Stimulated activated CD8-positive, alpha-beta memory T cell treated with anti-CD3 and anti-CD28 coated beads, Interleukin-12 subunit alpha, Interleukin-12 subunit beta, amount 100 ng/mL, for 1 hour (primary cell): Measurements from ENCODE around the gene DIPK1B.

Experiments used
- DNase-seq: peaks from one replicate; pipeline ENCODE4 v3.0.0-alpha.2; 2020; ENCODE audit warnings: low read depth

DIPK1B gene

DNA sequence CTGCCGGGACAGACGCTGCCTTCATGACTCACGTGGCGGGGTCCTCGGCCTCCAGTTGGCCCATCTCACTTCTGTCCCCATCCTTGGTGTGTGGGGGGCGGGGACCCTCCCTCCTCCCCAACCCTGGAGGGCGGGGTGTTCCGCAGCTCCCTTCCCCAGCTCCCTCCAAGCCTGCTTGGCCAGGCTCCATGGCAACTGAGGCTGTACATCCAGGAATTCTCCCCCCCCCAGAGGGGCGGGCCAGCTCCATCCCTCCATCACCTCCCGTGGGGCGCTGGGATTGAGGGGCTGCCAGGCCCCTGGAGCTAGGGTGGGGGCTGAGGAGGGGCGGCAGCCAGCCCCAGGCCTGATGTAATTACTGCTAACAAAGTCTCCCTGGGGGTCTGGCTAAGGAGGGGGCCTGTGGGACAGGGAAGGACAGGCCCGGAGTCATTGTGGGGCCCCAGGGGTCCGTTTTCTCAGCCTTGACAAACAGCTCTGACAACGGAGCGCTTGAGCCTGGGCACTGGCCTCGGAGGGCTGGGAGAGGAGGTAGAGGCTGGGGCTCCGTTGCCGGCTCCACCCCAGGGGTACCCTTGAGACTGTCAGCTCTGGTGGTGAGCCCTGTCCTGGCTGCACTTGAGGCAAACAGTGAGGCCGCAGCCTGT, 8.0 kb downstream of the DIPK1B start:
- DNase-seq: no peak

- no peak for DNase-seq
Measured at GRCh38 chr9:136720898-136721338, 8.5 kb downstream of the DIPK1B start.

DNA sequence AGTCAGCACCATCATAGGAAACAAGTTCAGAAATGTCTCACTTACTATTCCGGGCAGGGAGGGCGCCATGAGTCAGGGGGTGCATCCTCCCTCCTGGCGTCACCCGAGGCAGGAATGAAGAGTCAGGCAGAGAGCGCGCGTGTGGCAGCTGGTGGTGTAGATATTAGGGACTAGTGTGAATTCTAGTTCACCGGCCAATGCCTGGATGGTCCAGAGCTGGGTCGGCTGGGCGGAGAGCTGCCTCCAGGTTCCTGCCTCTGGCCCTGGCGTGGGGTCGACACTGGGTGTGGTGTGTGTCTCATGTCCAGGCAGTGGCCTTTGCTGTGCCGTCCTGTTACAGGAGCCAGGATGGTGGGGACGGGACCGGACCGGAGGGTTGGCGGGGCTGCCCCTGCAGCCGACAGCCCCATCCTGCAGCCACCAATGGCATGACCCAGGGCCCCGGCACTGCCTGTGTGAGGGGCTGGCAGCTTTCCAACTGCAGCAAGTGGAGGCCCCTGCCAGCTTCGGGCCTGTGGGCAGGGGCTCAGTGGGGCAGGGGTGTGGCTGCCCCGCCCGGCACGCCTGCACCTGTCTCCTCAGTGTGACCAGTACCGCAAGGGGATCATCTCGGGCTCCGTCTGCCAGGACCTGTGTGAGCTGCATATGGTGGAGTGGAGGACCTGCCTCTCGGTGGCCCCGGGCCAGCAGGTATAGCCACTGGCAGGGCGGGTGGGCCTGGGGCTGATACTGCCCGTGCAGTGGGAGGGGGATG, 9.1 kb downstream of the DIPK1B start:
- no peak for DNase-seq

- DNase-seq: no peak
Measured at GRCh38 chr9:136722093-136722968, 10.0 kb downstream of the DIPK1B start.

- DNase-seq: no peak
Measured at GRCh38 chr9:136722969-136723356, 10.6 kb downstream of the DIPK1B start.

- no peak for DNase-seq
Measured at GRCh38 chr9:136723362-136723976, 11.1 kb downstream of the DIPK1B start.

DNA sequence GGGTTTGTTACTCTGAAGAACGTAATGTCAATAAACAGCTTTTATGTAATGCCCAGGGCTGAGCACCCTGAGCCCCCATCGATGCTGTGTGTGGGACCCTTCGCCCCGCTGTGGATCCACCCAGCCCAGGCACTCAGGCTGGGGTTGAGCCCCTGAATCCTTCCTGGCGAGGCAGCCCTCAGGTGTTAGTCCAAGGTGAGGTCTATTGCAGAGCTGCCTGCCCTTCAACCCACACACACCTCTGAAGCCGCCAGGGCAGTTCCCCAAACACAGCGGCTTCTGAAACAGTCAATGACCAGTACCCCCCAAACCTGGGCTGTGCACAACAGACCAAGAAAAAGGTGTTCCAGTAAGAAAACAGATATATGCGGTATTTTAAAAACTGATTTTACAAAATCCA, 11.6 kb downstream of the DIPK1B start:
- DNase-seq: no peak

GRCh38 chr9:136724772-136725171, 12.4 kb downstream of the DIPK1B start:
- no peak for DNase-seq

DNA sequence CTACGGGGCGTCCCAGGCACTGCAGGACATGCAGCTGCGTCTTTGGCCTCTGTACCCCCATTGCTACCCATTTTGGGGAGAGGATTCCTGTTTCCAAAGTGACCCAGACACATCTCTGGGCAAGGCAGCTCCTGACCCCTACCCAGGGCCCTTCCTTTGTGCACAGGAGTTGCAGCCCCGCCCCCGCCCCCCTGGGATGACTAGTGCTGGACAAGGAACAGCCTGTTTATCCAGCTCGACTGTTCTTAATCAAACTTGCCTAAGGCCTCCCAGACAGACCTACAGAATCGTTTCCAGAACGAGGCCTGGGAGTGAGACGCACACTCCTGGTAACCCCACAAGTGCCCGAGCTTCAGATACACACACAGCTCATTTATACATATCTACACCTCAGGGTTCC, 13.2 kb downstream of the DIPK1B start:
- DNase-seq: no peak

GRCh38 chr9:136726118-136726517, 13.7 kb downstream of the DIPK1B start:
- DNase-seq: no peak

- no peak for DNase-seq
Measured at GRCh38 chr9:136726631-136727191, 14.3 kb downstream of the DIPK1B start.

GRCh38 chr9:136728080-136728547, 15.7 kb downstream of the DIPK1B start:
- peak; percentile 89 for DNase-seq

DNA sequence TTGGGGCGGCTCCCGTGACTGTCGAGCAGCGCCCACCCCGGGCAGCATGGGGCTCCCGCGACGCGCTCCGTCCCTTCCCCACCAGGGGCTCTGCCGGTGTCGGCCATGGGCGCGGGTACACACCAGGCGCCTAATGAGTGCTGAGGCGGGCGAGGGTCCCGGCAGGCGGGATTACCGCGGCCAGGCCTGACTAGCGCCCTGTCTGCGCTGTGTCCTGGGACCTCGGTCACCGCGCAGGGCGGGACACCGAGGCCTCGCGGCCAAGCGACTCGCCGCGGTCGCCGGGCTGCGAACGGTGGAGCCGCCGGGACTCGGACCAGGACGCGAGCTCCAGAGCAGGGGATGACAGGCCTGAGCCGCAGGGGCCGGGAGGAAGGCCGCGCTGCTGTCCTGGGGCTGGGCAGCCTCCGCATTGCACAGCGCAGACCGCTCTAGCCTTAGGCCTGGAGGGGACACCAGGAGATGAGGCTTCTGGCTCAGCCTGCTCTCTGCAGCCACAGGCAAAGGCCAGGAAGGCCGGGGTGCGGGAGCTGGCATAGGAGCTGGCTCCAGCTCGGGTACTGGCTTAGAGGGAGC, 16.3 kb downstream of the DIPK1B start:
- DNase-seq: no peak

DNA sequence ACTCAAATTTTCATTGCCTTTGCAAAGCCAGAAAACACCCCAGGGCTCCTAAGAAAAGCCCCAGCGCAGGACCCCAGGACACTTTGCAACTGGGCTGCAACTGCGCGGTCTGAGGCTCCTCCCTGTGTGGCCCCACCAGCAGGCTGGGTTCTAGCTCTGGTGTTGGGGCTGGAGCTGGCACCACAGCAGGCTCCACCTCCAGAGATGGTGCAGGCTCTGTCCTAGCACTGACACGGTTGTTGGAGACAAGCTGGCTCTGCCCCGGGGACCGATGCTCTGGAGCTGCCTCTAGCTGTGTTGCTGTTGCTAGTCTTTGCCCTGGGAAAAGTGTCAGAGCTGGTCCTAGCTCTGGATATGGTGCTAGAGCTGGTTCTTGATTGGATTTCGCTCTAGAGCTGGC, 16.8 kb downstream of the DIPK1B start:
- no peak for DNase-seq

DNA sequence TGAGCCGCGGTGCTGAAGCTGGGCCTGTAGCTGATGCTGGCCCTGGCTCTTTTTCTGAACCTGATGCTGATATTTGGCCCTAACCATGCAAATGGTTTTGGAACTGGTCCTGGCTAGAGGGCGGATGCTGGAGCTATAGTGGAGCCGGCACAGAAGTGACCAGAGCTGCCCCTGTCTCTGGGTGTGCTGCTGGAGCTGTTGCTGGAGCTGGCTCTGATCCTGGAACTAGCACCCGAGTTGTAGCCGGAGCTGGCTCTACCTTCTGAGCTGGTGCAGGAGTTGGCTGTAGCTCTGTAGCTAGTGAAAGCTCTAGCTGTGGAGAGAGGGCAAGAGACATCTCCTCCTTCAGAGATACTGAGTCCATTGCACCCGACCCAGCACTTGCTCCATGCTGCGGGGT, 17.6 kb downstream of the DIPK1B start:
- DNase-seq: no peak

DNA sequence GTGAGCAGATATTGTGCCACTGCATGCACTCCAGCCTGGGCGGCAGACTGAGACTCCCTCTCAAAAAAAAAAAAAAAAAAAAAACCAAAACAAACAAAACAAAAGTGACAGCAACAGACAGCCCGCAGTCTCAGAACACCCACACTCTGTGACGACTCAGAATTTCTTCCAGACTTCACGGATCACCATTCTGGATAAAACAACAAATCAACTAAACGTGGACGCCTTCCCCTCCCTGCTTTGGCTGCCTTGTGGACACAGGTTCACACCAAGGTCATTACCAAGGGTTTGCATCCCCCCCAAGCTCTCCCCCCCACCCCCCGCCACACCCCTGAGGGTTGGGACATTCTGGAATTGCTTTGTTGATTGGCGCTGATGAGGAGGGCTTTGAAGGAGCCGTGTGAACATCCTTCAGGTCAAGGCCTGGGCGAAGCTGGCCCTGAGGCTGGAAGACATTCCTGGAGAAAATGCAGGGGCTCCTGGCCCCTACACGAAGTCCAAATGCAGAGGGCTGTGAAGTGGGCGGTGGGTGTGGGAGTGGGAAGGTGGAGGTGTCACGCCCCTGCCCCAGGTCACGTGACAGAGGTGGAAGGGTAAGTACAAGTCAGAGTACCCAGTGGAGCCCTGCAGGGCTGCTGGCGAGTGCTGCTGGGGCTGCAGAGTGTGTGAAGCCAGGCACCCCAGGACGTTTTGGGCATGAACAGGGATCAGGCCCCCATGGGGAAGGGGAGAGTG, 20.2 kb downstream of the DIPK1B start:
- no peak for DNase-seq

DNA sequence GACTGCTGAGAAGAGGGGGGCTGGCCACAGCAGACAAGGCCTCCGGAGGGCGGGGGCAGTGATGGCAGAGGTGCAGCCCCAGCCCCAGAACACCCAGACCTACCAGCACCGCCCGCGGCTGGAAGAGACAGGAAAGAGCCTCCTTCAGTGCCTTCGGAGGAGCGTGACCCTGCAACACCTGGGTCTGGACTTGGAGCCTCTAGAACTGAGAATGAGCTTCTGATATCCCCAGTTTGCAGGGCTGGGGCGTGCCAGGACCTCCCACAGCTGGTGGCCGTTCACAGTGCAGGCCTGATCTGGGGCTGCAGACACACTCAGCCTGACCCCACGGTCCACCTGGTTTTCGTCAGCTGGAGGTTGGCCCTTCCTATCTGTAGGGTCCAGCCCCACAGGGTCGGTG, 21.2 kb downstream of the DIPK1B start:
- no peak for DNase-seq

DNA sequence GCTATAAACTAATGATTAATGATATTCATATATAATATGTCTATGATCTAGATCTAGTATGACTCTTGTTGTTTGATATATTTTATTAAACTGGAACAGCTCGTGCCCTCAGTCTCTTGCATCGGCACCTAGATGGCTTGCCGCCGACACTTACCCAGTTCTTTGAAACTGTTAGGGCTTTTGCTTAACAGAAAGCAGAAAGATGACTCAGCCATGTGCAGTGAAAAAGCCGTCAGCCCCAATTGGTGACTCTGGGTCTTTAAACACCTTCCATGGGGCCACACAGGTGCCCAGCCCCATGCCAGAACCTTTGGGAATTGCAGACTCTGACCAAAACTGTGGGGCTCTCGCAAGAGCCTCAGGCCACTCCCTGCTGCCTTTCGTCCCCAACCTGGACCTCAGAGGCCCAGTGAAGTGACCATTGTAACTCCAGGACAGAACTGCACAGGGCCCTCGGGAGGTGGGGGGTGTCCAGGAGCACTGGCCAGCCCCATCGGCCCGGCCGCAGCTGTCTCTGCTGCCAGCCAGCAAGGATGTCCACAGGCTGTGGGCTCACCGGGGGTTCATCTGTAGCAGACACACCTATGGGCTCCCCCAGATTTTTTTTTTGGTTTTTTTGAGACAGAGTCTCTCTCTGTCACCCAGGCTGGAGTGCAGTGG, 22.6 kb downstream of the DIPK1B start:
- no peak for DNase-seq

DNA sequence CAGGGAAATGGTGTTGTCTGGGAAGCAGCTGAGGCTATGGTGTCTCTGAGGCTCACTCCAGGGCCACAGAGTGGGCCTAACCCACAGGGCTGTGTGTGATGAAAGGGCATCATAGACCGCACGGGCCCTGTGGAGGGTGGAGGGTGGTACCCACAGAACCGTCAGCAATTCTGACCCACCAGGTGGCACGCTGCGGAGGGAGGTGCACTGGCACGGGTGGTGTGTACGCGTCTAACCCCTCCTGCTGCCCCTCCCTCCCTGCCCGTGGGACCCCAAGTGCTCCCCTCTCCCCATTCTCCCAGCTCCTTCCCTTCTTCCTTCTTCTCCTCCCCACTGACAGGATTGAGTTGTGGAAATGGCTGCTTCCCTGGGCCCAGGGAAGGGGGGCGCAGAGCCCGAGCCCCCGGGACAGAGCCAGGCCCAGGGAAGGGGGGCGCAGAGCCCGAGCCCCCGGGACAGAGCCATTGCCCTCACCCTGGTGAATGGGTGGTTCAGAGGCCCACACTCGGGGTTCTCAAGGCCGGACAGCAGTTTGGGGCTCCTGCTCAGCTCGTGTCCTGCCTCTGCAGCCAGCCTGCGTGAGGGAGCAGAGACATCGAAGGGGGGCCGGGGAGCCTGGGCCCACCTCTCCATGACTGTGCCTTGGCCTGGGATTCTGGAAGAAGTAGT, 23.6 kb downstream of the DIPK1B start:
- DNase-seq: no peak

DNA sequence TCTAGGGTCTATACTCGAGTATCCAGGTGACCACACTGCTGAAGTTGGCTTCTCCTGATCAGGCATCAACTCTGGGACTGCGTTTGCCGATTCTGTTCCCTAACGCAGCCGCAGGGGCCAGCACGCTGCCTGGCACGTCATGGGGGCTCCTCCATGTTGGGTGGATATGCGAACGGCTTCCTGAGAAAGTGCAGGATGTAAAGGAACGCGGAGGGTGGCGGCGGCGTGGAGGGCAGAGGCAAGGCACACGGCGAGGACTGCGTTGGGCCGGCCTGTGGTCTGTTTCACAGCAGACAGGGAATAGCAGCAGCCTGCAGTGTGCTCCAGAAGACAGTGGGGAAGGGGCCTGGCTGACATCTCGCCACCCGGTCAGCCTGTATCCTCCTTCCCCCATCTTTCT, 26.6 kb downstream of the DIPK1B start:
- DNase-seq: no peak
